ENCODE measurements around the gene PATE4.

DNA sequence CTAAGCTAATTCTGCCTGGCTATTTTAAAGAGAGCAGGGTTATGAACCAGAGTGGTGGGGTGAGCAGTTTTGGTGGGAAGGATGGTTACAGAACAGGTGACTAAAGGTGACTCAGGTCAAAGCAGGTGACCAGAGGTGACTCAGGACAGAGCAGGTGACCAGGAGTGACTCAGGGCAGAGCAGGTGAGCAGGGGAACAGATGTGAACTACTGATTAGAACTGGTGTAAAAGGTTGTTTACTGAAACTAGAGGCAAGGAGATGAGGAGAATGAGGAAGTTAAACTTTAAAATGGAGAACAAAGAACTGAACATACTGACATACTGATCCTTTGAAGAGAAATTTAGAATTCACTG, 39.0 kb downstream of the PATE4 start:
- no peak for TF ChIP-seq POLR2AphosphoS5 (IDR thresholded peaks at IDR 0.05)
- TF ChIP-seq CTCF (IDR thresholded peaks at IDR 0.05), result no peak

Data from prostate gland (tissue), 2 donors.